SH-SY5Y (cell line): Measurements from ENCODE around the gene PRRT1B.

Source experiments
- GATA2 ChIP-seq: IDR thresholded peaks from 2 replicates; pipeline ENCODE4 v1.6.1; 2011; ENCODE audit warnings: mild to moderate bottlenecking, low read depth, low read length
- GATA3 ChIP-seq: IDR thresholded peaks from 2 replicates; pipeline ENCODE4 v1.6.1; 2011; ENCODE audit warnings: low read depth, mild to moderate bottlenecking, low read length, moderate library complexity

DNA sequence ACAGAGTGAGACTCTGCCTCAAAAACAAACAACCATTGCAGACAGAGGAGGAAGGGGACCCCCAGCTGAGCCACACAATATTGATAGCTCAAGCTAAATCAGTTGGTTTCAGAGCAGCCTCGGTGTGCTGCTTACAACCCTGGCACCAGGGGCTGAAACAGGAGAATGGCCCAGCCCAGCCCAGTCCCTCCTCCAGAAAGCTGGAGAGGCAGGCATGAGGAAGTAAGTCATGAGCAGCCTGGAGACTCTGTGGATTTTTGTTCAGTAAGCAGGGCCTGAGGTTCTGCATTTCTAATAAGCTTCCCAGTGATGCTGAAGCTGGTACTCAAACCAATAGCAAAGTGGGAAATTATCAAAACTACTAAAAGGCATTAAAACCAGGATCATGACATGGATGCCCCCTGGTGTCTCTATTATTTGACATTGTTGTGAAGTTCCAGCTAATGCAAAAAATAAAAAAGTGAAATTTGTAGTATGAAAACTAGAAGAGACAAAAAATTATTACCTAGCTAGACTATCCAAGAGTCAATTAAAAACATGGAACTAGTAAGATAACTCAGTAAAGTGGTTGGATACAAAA, 14.2 kb downstream of the PRRT1B start:
- TF ChIP-seq GATA2 (no peak), GATA3 (no peak)
